HEK293 (cell line): ENCODE data around the gene SLC66A2.

ENCODE experiments used
- GLIS1 ChIP-seq: fragments of 450-650 bp; formaldehyde crosslinking; IDR thresholded peaks from 2 replicates; pipeline ENCODE4 v1.5.1; 2016; ENCODE audit warnings: missing biosample characterization, missing genetic modification characterization
- GLIS2 ChIP-seq: fragments of 450-650 bp; formaldehyde crosslinking; IDR thresholded peaks from 2 replicates; pipeline ENCODE4 v1.5.1; 2016; ENCODE audit warnings: missing biosample characterization, missing genetic modification characterization
- HOXD13 ChIP-seq: sonication (generic); formaldehyde crosslinking; IDR thresholded peaks from 2 replicates; pipeline ENCODE4 v1.8.0; 2022; ENCODE audit warnings: missing genetic modification reagents, borderline replicate concordance
- KLF16 ChIP-seq: fragments of 450-650 bp; formaldehyde crosslinking; IDR thresholded peaks from 2 replicates; pipeline ENCODE4 v1.5.1; 2017; ENCODE audit warnings: missing biosample characterization, missing genetic modification characterization
- KLF17 ChIP-seq: fragments of 450-650 bp; formaldehyde crosslinking; IDR thresholded peaks from 2 replicates; pipeline ENCODE4 v1.5.1; 2016; ENCODE audit warnings: missing biosample characterization, missing genetic modification characterization
- KLF8 ChIP-seq: fragments of 450-650 bp; formaldehyde crosslinking; IDR thresholded peaks from 2 replicates; pipeline ENCODE4 v1.5.1; 2016; ENCODE audit warnings: missing biosample characterization, missing genetic modification characterization
- RBAK ChIP-seq: fragments of 450-650 bp; formaldehyde crosslinking; IDR thresholded peaks from 2 replicates; pipeline ENCODE4 v1.5.1; 2016; ENCODE audit warnings: missing biosample characterization, missing genetic modification characterization
- TSHZ1 ChIP-seq: fragments of 450-650 bp; formaldehyde crosslinking; IDR thresholded peaks from 2 replicates; pipeline ENCODE4 v1.5.1; 2016; ENCODE audit warnings: missing biosample characterization, missing genetic modification characterization, borderline replicate concordance
- YY2 ChIP-seq: fragments of 450-650 bp; formaldehyde crosslinking; IDR thresholded peaks from 2 replicates; pipeline ENCODE4 v1.5.1; 2016; ENCODE audit warnings: missing biosample characterization, missing genetic modification characterization
- ZBTB10 ChIP-seq: fragments of 450-650 bp; formaldehyde crosslinking; IDR thresholded peaks from 2 replicates; pipeline ENCODE4 v1.5.1; 2016; ENCODE audit warnings: missing biosample characterization, missing genetic modification characterization
- ZBTB11 ChIP-seq: fragments of 450-650 bp; formaldehyde crosslinking; conservative IDR thresholded peaks from 2 replicates; pipeline ENCODE4 v1.5.1; 2016; ENCODE audit warnings: low read depth, missing biosample characterization, missing genetic modification characterization
- ZBTB26 ChIP-seq: fragments of 450-650 bp; formaldehyde crosslinking; optimal IDR thresholded peaks from 2 replicates; pipeline ENCODE3; 2016; ENCODE audit warnings: missing biosample characterization, mild to moderate bottlenecking, missing genetic modification characterization
- ZFHX2 ChIP-seq: fragments of 450-650 bp; formaldehyde crosslinking; conservative IDR thresholded peaks from 2 replicates; pipeline ENCODE4 v1.5.1; 2016; ENCODE audit warnings: missing biosample characterization, missing genetic modification characterization
- ZNF211 ChIP-seq: fragments of 450-650 bp; formaldehyde crosslinking; IDR thresholded peaks from 2 replicates; pipeline ENCODE4 v1.5.1; 2016; ENCODE audit warnings: low read depth, missing biosample characterization, missing genetic modification characterization
- ZNF214 ChIP-seq: fragments of 450-650 bp; formaldehyde crosslinking; IDR thresholded peaks from 2 replicates; pipeline ENCODE4 v1.5.1; 2017; ENCODE audit warnings: missing biosample characterization, mild to moderate bottlenecking, missing genetic modification characterization, borderline replicate concordance
- ZNF280D ChIP-seq: fragments of 450-650 bp; formaldehyde crosslinking; IDR thresholded peaks from 2 replicates; pipeline ENCODE4 v1.5.1; 2016; ENCODE audit warnings: missing biosample characterization, missing genetic modification characterization
- ZNF302 ChIP-seq: fragments of 450-650 bp; formaldehyde crosslinking; IDR thresholded peaks from 2 replicates; pipeline ENCODE4 v1.5.1; 2016; ENCODE audit warnings: missing biosample characterization, missing genetic modification characterization, low read depth
- ZNF341 ChIP-seq: fragments of 450-650 bp; formaldehyde crosslinking; IDR thresholded peaks from 2 replicates; pipeline ENCODE4; 2016; ENCODE audit warnings: low read depth, missing biosample characterization, missing genetic modification characterization
- ZNF48 ChIP-seq: fragments of 450-650 bp; formaldehyde crosslinking; IDR thresholded peaks from 2 replicates; pipeline ENCODE4 v1.5.1; 2016; ENCODE audit warnings: missing biosample characterization, missing genetic modification characterization
- ZNF514 ChIP-seq: fragments of 450-650 bp; formaldehyde crosslinking; IDR thresholded peaks from 2 replicates; pipeline ENCODE4 v1.5.1; 2016; ENCODE audit warnings: missing biosample characterization, missing genetic modification characterization
- ZNF521 ChIP-seq: fragments of 450-650 bp; formaldehyde crosslinking; IDR thresholded peaks from 2 replicates; pipeline ENCODE4 v1.5.1; 2017; ENCODE audit warnings: missing biosample characterization, mild to moderate bottlenecking, missing genetic modification characterization
- ZNF692 ChIP-seq: fragments of 450-650 bp; formaldehyde crosslinking; IDR thresholded peaks from 2 replicates; pipeline ENCODE4 v1.5.1; 2016; ENCODE audit warnings: missing biosample characterization, missing genetic modification characterization
- ZNF707 ChIP-seq: fragments of 450-650 bp; formaldehyde crosslinking; IDR thresholded peaks from 2 replicates; pipeline ENCODE4 v1.5.1; 2016; ENCODE audit warnings: missing biosample characterization, missing genetic modification characterization

Gene SLC66A2

GRCh38 chr18:79988071-79988450 is 36.6 kb upstream of the SLC66A2 start (continued):
- peak; percentile 21; the same call in 1 of the 2 replicates for TF ChIP-seq GLIS1 (tag by site-specific recombination)
- peak; percentile 95 for TF ChIP-seq ZBTB26 (tag by site-specific recombination)
- TF ChIP-seq ZNF707 = no peak
- no peak for TF ChIP-seq ZFHX2 (tag by site-specific recombination)
- no peak for TF ChIP-seq ZNF302
- TF ChIP-seq ZNF341 (tag by site-specific recombination) = peak; percentile 90
- no peak; the same call in 1 of the 2 replicates for TF ChIP-seq YY2 (tag by site-specific recombination)
- peak; percentile 47; the same call in 1 of the 2 replicates for TF ChIP-seq KLF16 (tag by site-specific recombination)
- no peak for TF ChIP-seq ZNF514 (tag by site-specific recombination)
- no peak; the same call in 1 of the 2 replicates for TF ChIP-seq KLF17 (tag by site-specific recombination)
- TF ChIP-seq ZBTB10 = peak; percentile 65; the same call in 1 of the 2 replicates
- TF ChIP-seq TSHZ1 = no peak
- TF ChIP-seq ZNF211 (tag by site-specific recombination) = no peak
- TF ChIP-seq ZBTB11 (tag by site-specific recombination) = 0 out of 2 replicates have a peak, but pooled peaks have one; percentile 14
- no peak for TF ChIP-seq RBAK (tag by site-specific recombination)
- TF ChIP-seq KLF8 (tag by site-specific recombination) = peak; percentile 38; the same call in 1 of the 2 replicates
- TF ChIP-seq ZNF692 (tag by site-specific recombination) = peak; percentile 56; the same call in 1 of the 2 replicates
- no peak for TF ChIP-seq ZNF521 (tag by site-specific recombination)
- 0 out of 2 replicates have a peak, but pooled peaks have one; percentile 29 for TF ChIP-seq HOXD13 (CRISPR knock-in tag)
- TF ChIP-seq ZNF280D (tag by site-specific recombination) = no peak
- TF ChIP-seq ZNF214 (tag by site-specific recombination) = no peak
- no peak for TF ChIP-seq ZNF48 (tag by site-specific recombination)
- peak; percentile 27; the same call in 1 of the 2 replicates for TF ChIP-seq GLIS2
